B cell (primary cell): ENCODE measurements around the gene CREG1. TPM values are rescaled to one million over a fixed set of nuclear protein-coding genes. Genes with fewer than 3 reads are reported as not detected.

Source experiments
- ATAC-seq: fragments of 200-7000 bp; cut with Tn5 transposase; one replicate; pipeline ENCODE4 v1.10.0; 2021; ENCODE audit warnings: low read depth, mild to moderate bottlenecking, moderate number of reproducible peaks, moderate library complexity
- CTCF ChIA-PET: fragments of 350-600 bp; sonication (Branson Sonifier 250); formaldehyde crosslinking; loops from one replicate; lab custom pipeline; 2021; ENCODE audit warnings: antibody characterized with exemption, inconsistent platforms; lab: Charles Lee
- POLR2A ChIA-PET: fragments of 350-600 bp; sonication (Branson Sonifier 250); formaldehyde crosslinking; loops from one replicate; lab custom pipeline; 2021; ENCODE audit warnings: antibody characterized with exemption; lab: Charles Lee
- DNase-seq: peaks from one replicate; pipeline ENCODE4 v3.0.0; 2013
- H2AFZ ChIP-seq: 2 replicates; pipeline ENCODE4 v1.6.1; 2012; ENCODE audit warnings: mild to moderate bottlenecking, low read depth, low read length; ENCODE audit not compliant: insufficient read depth, poor library complexity, severe bottlenecking
- H3K27ac ChIP-seq, 2 donors: 1 replicate in 1 of 2; 2 replicates in 1 of 2; pipeline ENCODE4 v1.5.1; 2012 to 2013; ENCODE audit warnings: low read length in 2 of 2, mild to moderate bottlenecking in 2 of 2, moderate library complexity in 1 of 2
- H3K27me3 ChIP-seq, 4 experiments: fragments of 200-600 bp in 1 of 4; sonication (generic) in 1 of 4; replicated peaks in 1 of 4; 1 replicate in 2 of 4; 2 replicates in 2 of 4; pipeline versions ENCODE4 v1.6.1 to v1.7.0; 2013 to 2016; ENCODE audit warnings: low read length in 3 of 4, mild to moderate bottlenecking in 2 of 4, mixed read lengths in 1 of 4, moderate library complexity in 1 of 4; ENCODE audit not compliant: insufficient read depth in 4 of 4, control insufficient read depth in 3 of 4; ENCODE audit errors: control extremely low read depth in 1 of 4
- H3K36me3 ChIP-seq, 2 experiments: replicated peaks in 1 of 2; 1 replicate in 1 of 2; 2 replicates in 1 of 2; pipeline versions ENCODE4 v1.6.1 to v1.7.1; 2013; ENCODE audit warnings: low read length in 1 of 2; ENCODE audit not compliant: insufficient read depth in 2 of 2, control insufficient read depth in 1 of 2; ENCODE audit errors: control extremely low read depth in 1 of 2, extremely low read depth in 1 of 2
- H3K4me1 ChIP-seq, 2 donors: fragments of 200-600 bp in 1 of 2; sonication (generic) in 1 of 2; 1 replicate in 1 of 2; 2 replicates in 1 of 2; pipeline versions ENCODE4 v1.5.1 to v1.6.1; 2013 to 2017; ENCODE audit warnings: low read length in 2 of 2; ENCODE audit not compliant: control insufficient read depth in 2 of 2, insufficient read depth in 2 of 2
- H3K4me2 ChIP-seq: replicated peaks from 2 replicates; pipeline ENCODE3; 2012; ENCODE audit warnings: mild to moderate bottlenecking, low read depth, low read length; ENCODE audit not compliant: poor library complexity, severe bottlenecking
- H3K4me3 ChIP-seq, 5 experiments: fragments of 200-600 bp in 1 of 5; sonication (generic) in 1 of 5; 1 replicate in 3 of 5; 2 replicates in 2 of 5; pipeline versions ENCODE4 v1.5.1 to v1.7.0; 2011 to 2016; ENCODE audit warnings: low read length in 4 of 5, mild to moderate bottlenecking in 4 of 5, low read depth in 2 of 5, control low read depth in 1 of 5, moderate library complexity in 1 of 5; ENCODE audit not compliant: insufficient read depth in 1 of 5; ENCODE audit errors: control extremely low read depth in 1 of 5, extremely low read depth in 1 of 5
- H3K79me2 ChIP-seq: fragments of 200-600 bp; sonication (generic); one replicate; pipeline ENCODE4 v1.6.0; 2016; ENCODE audit warnings: low read length; ENCODE audit not compliant: control insufficient read depth, insufficient read depth
- H3K9ac ChIP-seq: fragments of 200-600 bp; sonication (generic); 2 replicates; pipeline ENCODE4 v1.6.1; 2017; ENCODE audit warnings: mild to moderate bottlenecking, low read length, moderate library complexity
- H3K9me3 ChIP-seq, 3 donors: one replicate each; pipeline versions ENCODE4 v1.6.1 to v1.7.1; 2013; ENCODE audit warnings: low read length in 2 of 3; ENCODE audit not compliant: control insufficient read depth in 2 of 3, insufficient read depth in 1 of 3; ENCODE audit errors: control extremely low read depth in 1 of 3
- H4K20me1 ChIP-seq: 2 replicates; pipeline ENCODE4 v1.6.0; 2012; ENCODE audit warnings: mild to moderate bottlenecking, low read length; ENCODE audit not compliant: insufficient read depth, control insufficient read depth, poor library complexity, severe bottlenecking
- H3K27ac Mint-ChIP-seq: one replicate; pipeline ENCODE4 v1.8.0; 2021; ENCODE audit warnings: mixed read lengths
- H3K27me3 Mint-ChIP-seq: one replicate; pipeline ENCODE4 v1.8.0; 2021; ENCODE audit warnings: mixed read lengths
- H3K4me1 Mint-ChIP-seq: one replicate; pipeline ENCODE4 v1.8.0; 2021; ENCODE audit warnings: mixed read lengths
- H3K4me3 Mint-ChIP-seq: one replicate; pipeline ENCODE4 v1.8.0; 2021; ENCODE audit warnings: mixed read lengths
- H3K9me3 Mint-ChIP-seq: one replicate; pipeline ENCODE4 v1.8.0; 2022; ENCODE audit warnings: mixed read lengths; ENCODE audit not compliant: insufficient read depth
- EZH2 ChIP-seq: IDR thresholded peaks from 2 replicates; pipeline ENCODE4 v1.6.1; 2012; ENCODE audit warnings: borderline replicate concordance, low read depth, mild to moderate bottlenecking, moderate library complexity, low read length; ENCODE audit not compliant: insufficient read depth, poor library complexity, severe bottlenecking
- WGBS: methylation state at CpG from one replicate; pipeline ENCODE4 v1.1.5; 2013; ENCODE audit warnings: missing lambda C conversion rate; ENCODE audit not compliant: insufficient coverage; 5-methylcytosine and 5-hydroxymethylcytosine counted together
- intact Hi-C: fragments of 100-400 bp; cut with micrococcal nuclease; formaldehyde crosslinking; loops from one replicate; pipeline ENCODE4 v1.10.0; 2022
- polyA plus RNA-seq: library from polyadenylated mRNA; depleted of rRNA; stranded (reverse); fragments of >200 nt; gene quantifications from 2 replicates; pipeline ENCODE4 v1.2.3, GENCODE V29; 2012
- total RNA-seq, 2 donors: library from RNA; stranded (reverse); fragments of 120-200 nt in 1 of 2; gene quantifications; 1 replicate in 1 of 2; 2 replicates in 1 of 2; pipeline versions ENCODE4 v1.2.3 to v1.2.4, GENCODE V29; 2013 to 2022
- TF ChIP-seq, protein P1 (sequence below): fragments of 200-600 bp; IDR thresholded peaks from one replicate; pipeline ENCODE4 v1.8.0; 2022; ENCODE audit warnings: antibody characterized with exemption, mild to moderate bottlenecking

The CREG1 gene
- total and polyA plus RNA-seq, 2 donors (not counting 1 experiment from before 2014, with no cell fraction given) = 7.5 to 8.4 TPM

DNA sequence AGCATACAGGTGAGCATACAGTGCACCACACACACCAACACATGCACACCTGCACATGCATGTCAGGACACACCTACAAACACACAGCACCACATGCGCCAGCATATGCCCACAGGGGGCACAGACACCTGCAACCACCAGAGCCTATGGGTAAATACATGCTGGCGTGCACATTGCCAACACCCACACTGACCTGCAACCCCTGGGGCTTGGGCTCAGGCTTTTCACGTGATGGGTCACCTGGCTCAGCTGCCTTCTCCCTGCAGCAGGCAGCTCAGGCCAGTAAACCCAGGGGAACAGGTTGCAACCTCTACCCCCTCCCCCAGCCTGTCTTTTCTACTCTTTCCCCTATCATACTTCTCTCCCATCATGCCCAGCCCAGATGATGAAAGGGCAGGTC is 43.3 kb downstream of the CREG1 start:
- 71% methylated on average over 3 of the region's 3 CpGs for WGBS
- no peaks in the 10 kb centered on the region for H3K9me3 ChIP-seq
- ChIA-PET POLR2A (interaction anchor here (0.6 kb wide), 1 partner anchor 30 kb away, joined by 3 read pairs; no protein-coding TSS in a partner anchor), CTCF (interaction anchor here (1.1 kb wide), 1 partner anchor 23 kb away, joined by 3 read pairs; no protein-coding TSS in a partner anchor)
- ATAC-seq (no peak), DNase-seq (peak; percentile 9)
- H3K4me2 ChIP-seq = no peak overlapping the region
- no peaks in the 10 kb centered on the region for H3K4me1 ChIP-seq
- Mint-ChIP-seq H3K27ac (no peak overlapping the region), H3K4me3 (no peak overlapping the region), H3K27me3 (peaks cover 42% of the 10 kb centered on the region), H3K9me3 (no peaks in the 10 kb centered on the region), H3K4me1 (no peaks in the 10 kb centered on the region)
- H4K20me1 ChIP-seq = no peaks in the 10 kb centered on the region
- no peak overlapping the region for H3K9ac ChIP-seq
- H3K36me3 ChIP-seq = no peaks in the 10 kb centered on the region
- H3K4me3 ChIP-seq = no peak overlapping the region
- peaks cover 0 to 15% (median 4%) of the 10 kb centered on the region in 4 experiments for H3K27me3 ChIP-seq
- no peaks in the 10 kb centered on the region for H3K79me2 ChIP-seq
- H2AFZ ChIP-seq = no peak overlapping the region
- intact Hi-C loops = no loop called here
- TF ChIP-seq, protein P1, sequence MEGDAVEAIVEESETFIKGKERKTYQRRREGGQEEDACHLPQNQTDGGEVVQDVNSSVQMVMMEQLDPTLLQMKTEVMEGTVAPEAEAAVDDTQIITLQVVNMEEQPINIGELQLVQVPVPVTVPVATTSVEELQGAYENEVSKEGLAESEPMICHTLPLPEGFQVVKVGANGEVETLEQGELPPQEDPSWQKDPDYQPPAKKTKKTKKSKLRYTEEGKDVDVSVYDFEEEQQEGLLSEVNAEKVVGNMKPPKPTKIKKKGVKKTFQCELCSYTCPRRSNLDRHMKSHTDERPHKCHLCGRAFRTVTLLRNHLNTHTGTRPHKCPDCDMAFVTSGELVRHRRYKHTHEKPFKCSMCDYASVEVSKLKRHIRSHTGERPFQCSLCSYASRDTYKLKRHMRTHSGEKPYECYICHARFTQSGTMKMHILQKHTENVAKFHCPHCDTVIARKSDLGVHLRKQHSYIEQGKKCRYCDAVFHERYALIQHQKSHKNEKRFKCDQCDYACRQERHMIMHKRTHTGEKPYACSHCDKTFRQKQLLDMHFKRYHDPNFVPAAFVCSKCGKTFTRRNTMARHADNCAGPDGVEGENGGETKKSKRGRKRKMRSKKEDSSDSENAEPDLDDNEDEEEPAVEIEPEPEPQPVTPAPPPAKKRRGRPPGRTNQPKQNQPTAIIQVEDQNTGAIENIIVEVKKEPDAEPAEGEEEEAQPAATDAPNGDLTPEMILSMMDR = no peak
- no peak for TF ChIP-seq EZH2
- no peak overlapping the region for H3K27ac ChIP-seq

DNA sequence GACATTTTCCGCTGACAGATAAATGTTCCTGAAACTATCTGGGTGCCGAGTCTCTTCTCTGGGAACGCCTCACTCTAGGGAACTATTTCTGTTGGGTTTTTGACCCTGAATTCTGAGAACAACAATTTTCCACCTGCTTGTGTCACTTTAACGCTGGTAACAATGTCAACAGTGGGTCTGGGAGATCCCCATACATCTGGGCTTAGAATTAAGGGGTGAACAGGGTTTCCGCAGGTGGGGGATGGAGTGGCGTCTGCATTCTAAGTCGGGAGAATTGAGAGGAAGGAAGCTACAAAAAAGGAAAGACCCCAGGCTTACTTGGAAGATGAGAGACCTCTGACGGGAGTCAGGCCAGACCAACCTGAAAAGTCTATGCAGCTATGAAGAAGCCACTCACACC is 44.0 kb downstream of the CREG1 start:
- Histone ChIP-seq H3K9me3 (no peaks in the 10 kb centered on the region), H3K4me2 (no peak overlapping the region), H3K4me3 (no peak overlapping the region), H3K27ac (no peak overlapping the region), H3K79me2 (no peaks in the 10 kb centered on the region), H3K4me1 (no peaks in the 10 kb centered on the region), H2AFZ (no peak overlapping the region), H3K9ac (no peak overlapping the region), H3K27me3 (peaks cover 0 to 15% (median 4%) of the 10 kb centered on the region in 4 experiments), H3K36me3 (no peaks in the 10 kb centered on the region), H4K20me1 (no peaks in the 10 kb centered on the region)
- Mint-ChIP-seq H3K4me1 (no peaks in the 10 kb centered on the region), H3K4me3 (no peak overlapping the region), H3K27me3 (peaks cover 48% of the 10 kb centered on the region), H3K27ac (no peak overlapping the region), H3K9me3 (no peaks in the 10 kb centered on the region)
- DNase-seq (no peak), ATAC-seq (no peak)
- intact Hi-C loops = no loop called here
- POLR2A ChIA-PET = interaction anchor here (0.7 kb wide), 2 partner anchors 16 to 70 kb away, joined by 5 to 6 read pairs; no protein-coding TSS in a partner anchor
- 90% methylated on average over 7 of the region's 8 CpGs for WGBS
- TF ChIP-seq EZH2 = no peak
- TF ChIP-seq, protein P1 = no peak
- CTCF ChIA-PET = no interaction called here
